ENCODE results near the gene RAB24.
A peak's percentile ranks its signal among the peaks of the same experiment; 100 is the strongest.
"Not testable (repeated sequence)": the region's sequence is repeated elsewhere in the genome, so short reads cannot be mapped to it uniquely, and the experiment has no call there.

Gene RAB24

DNA sequence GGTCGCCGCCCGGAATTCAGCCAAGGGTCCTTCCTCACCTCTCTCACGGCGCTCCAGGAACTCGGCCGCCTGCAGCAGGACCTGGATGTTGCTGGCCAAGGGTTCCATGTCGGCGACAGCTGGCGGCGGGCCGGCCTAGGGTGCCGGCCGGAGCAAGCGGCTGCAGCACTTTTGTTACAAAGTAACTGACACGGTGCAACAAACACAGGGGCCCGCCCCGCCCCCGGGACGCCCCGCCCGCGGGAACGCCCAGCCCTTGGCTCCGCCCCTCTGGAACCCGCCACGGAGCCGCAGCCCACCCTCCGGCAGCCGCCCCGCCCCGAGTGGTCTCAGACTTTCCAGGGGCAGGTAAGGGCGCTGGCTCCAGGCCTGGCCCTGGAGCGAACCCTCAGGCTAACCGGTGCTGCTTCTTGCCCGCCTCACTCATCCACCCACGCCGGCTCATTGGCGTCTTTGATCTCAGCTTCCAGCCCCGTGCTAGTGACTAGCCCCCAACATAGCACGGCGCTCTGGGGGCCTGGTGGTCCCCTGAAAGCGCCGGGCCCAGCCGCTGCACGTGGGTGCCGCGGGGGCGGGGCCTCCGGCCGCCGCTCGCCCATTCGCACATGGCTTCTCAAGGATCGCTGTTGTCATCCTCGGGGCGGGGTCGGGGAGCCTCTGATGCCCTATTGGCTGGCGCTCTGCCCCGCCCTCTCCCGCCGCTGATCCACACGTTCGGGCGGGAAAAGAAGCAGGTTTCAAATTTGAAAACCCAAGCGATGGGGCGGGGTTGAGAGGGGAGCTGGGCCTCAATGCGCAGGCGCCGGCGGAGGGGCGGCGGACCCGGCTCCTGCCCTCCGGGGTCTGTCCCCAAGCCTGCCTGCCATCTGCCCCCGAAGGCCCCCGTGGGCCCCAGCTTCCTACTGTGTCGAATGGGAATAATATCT, 8.5 kb upstream of the RAB24 start, which contains the start of gene MXD3:
TSS of gene MXD3 (minus strand) at position 176 of the 926 bp plus-strand sequence. CDS start at position 108, 68 bp downstream.
- Histone ChIP-seq H3K9me3 (no peaks in the 10 kb centered on the region), H3K4me1 (peaks cover 24% of the 10 kb centered on the region), H3K27me3 (ENCODE audit: low read depth) (no peaks in the 10 kb centered on the region), H3K36me3 (replicated peaks) (peaks cover 28% of the 10 kb centered on the region), H3K4me3 (peak within 1 kb of the TSS; percentile 87)
- in situ Hi-C loops (cut with MboI; ENCODE audit: low sequenced_read_pairs) = loop anchor here (10.0 kb wide), 1 partner anchor 133 kb away; the partner anchor contains the start of gene PRR7
- DNase-seq (ENCODE audit: low spot score in 2 of 2) = peak; percentile 98 to 100

- DNase-seq (ENCODE audit: low spot score in 2 of 2) = peak in 1 of 2 experiments; percentile 49
- peaks cover 24% of the 10 kb centered on the region for H3K4me1 ChIP-seq
- peaks cover 32% of the 10 kb centered on the region for H3K36me3 ChIP-seq (replicated peaks)
- in situ Hi-C loops (cut with MboI; ENCODE audit: low sequenced_read_pairs) = loop anchor here (10.0 kb wide), 1 partner anchor 133 kb away; the partner anchor contains the start of gene PRR7
- H3K27me3 ChIP-seq (ENCODE audit: low read depth) = no peaks in the 10 kb centered on the region
- peak overlapping the region; percentile 87 for H3K4me3 ChIP-seq
- no peaks in the 10 kb centered on the region for H3K9me3 ChIP-seq
Observed at GRCh38 chr5:177311392-177311722, 7.8 kb upstream of the RAB24 start.

- in situ Hi-C loops (cut with MboI; ENCODE audit: low sequenced_read_pairs) = loop anchor here (10.0 kb wide), 1 partner anchor 134 kb away; the partner anchor contains the start of gene PRR7
- Histone ChIP-seq H3K4me1 (peaks cover 24% of the 10 kb centered on the region), H3K36me3 (replicated peaks) (peaks cover 37% of the 10 kb centered on the region), H3K27me3 (ENCODE audit: low read depth) (no peaks in the 10 kb centered on the region), H3K9me3 (no peaks in the 10 kb centered on the region), H3K4me3 (peak overlapping the region; percentile 87)
- DNase-seq (ENCODE audit: low spot score in 2 of 2) = peak in 1 of 2 experiments; percentile 49
Observed at GRCh38 chr5:177310757-177311391, 7.4 kb upstream of the RAB24 start.

- Histone ChIP-seq H3K4me1 (peaks cover 24% of the 10 kb centered on the region), H3K4me3 (peak overlapping the region; percentile 87), H3K36me3 (replicated peaks) (peaks cover 42% of the 10 kb centered on the region), H3K27me3 (ENCODE audit: low read depth) (no peaks in the 10 kb centered on the region), H3K9me3 (no peaks in the 10 kb centered on the region)
- in situ Hi-C loops (cut with MboI; ENCODE audit: low sequenced_read_pairs) = loop anchor here (10.0 kb wide), 1 partner anchor 134 kb away; the partner anchor contains the start of gene PRR7
- no peak for DNase-seq (ENCODE audit: low spot score in 2 of 2)
Observed at GRCh38 chr5:177310332-177310731, 6.8 kb upstream of the RAB24 start.

GRCh38 chr5:177309351-177310191, 6.1 kb upstream of the RAB24 start:
- Histone ChIP-seq H3K27me3 (ENCODE audit: low read depth) (no peaks in the 10 kb centered on the region), H3K4me1 (peaks cover 28% of the 10 kb centered on the region), H3K4me3 (peak overlapping the region; percentile 87), H3K36me3 (replicated peaks) (peaks cover 50% of the 10 kb centered on the region), H3K9me3 (no peaks in the 10 kb centered on the region)
- DNase-seq (ENCODE audit: low spot score in 2 of 2) = peak; percentile 78 to 87
- in situ Hi-C loops (cut with MboI; ENCODE audit: low sequenced_read_pairs) = loop anchor here (10.0 kb wide), 1 partner anchor 135 kb away; the partner anchor contains the start of gene PRR7

GRCh38 chr5:177308740-177309139, 5.2 kb upstream of the RAB24 start:
- in situ Hi-C loops (cut with MboI; ENCODE audit: low sequenced_read_pairs) = no loop called here
- Histone ChIP-seq H3K4me1 (peaks cover 29% of the 10 kb centered on the region), H3K9me3 (no peaks in the 10 kb centered on the region), H3K36me3 (replicated peaks) (peaks cover 55% of the 10 kb centered on the region), H3K27me3 (ENCODE audit: low read depth) (no peaks in the 10 kb centered on the region), H3K4me3 (no peak overlapping the region)
- DNase-seq (ENCODE audit: low spot score in 2 of 2) = no peak

GRCh38 chr5:177307544-177308363, 4.2 kb upstream of the RAB24 start:
- H3K36me3 ChIP-seq (replicated peaks) = peaks cover 56% of the 10 kb centered on the region
- H3K4me1 ChIP-seq = peaks cover 20% of the 10 kb centered on the region
- no peaks in the 10 kb centered on the region for H3K27me3 ChIP-seq (ENCODE audit: low read depth)
- H3K9me3 ChIP-seq = no peaks in the 10 kb centered on the region
- H3K4me3 ChIP-seq = no peak overlapping the region
- DNase-seq (ENCODE audit: low spot score in 2 of 2) = no peak
- in situ Hi-C loops (cut with MboI; ENCODE audit: low sequenced_read_pairs) = no loop called here

DNA sequence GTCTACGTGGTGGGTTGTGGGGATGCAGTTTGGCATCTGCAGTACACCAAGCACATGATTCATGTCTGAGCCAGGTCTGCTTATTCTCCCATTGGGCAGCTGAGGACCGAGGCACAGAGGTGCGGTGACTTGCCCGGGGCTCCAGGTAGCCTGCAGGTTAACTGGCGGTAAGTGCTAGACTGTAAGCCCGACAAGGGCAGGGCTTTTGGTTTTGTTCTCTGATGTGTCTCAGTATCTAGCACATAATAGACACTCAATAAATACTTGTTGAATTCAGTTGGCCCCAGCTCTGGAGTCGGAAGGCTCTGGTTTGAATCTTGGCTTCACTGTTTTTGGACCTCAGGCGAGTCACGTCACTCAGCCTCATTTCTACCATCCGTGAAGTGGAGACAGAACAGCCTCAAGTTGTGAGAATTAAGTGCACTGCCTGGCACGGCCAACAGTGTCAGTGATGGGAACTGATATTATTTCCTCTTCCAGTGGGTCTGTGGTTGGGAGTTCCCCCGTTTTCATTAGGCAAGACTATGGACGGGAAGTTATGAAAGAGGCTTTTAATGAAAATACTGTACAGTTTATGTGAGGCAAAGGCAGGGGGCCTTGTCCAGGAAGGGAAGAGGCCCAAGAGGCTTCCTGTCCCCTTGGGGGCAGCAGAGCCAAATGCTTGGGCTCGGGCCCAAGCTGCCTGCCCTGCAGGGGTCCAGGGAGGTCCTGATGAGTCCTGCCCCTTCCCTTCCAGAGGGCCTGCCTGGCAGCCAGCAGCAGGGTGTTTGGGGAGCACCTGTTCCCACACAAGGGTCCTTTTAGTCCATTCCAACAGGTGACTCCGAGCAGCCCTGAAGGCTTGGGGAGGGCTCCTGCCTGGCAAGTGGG, 3.4 kb upstream of the RAB24 start:
- H3K9me3 ChIP-seq = no peaks in the 10 kb centered on the region
- no peaks in the 10 kb centered on the region for H3K27me3 ChIP-seq (ENCODE audit: low read depth)
- H3K36me3 ChIP-seq (replicated peaks) = peaks cover 60% of the 10 kb centered on the region
- no peak for DNase-seq (ENCODE audit: low spot score in 2 of 2)
- in situ Hi-C loops (cut with MboI; ENCODE audit: low sequenced_read_pairs) = no loop called here
- H3K4me1 ChIP-seq = peaks cover 20% of the 10 kb centered on the region
- H3K4me3 ChIP-seq = no peak overlapping the region

GRCh38 chr5:177306103-177306640, 2.7 kb upstream of the RAB24 start:
- H3K36me3 ChIP-seq (replicated peaks) = peaks cover 68% of the 10 kb centered on the region
- peaks cover 20% of the 10 kb centered on the region for H3K4me1 ChIP-seq
- DNase-seq (ENCODE audit: low spot score in 2 of 2); H3K27me3 ChIP-seq (ENCODE audit: low read depth); H3K9me3 ChIP-seq; H3K4me3 ChIP-seq; in situ Hi-C loops (cut with MboI; ENCODE audit: low sequenced_read_pairs): not testable (repeated sequence)

DNA sequence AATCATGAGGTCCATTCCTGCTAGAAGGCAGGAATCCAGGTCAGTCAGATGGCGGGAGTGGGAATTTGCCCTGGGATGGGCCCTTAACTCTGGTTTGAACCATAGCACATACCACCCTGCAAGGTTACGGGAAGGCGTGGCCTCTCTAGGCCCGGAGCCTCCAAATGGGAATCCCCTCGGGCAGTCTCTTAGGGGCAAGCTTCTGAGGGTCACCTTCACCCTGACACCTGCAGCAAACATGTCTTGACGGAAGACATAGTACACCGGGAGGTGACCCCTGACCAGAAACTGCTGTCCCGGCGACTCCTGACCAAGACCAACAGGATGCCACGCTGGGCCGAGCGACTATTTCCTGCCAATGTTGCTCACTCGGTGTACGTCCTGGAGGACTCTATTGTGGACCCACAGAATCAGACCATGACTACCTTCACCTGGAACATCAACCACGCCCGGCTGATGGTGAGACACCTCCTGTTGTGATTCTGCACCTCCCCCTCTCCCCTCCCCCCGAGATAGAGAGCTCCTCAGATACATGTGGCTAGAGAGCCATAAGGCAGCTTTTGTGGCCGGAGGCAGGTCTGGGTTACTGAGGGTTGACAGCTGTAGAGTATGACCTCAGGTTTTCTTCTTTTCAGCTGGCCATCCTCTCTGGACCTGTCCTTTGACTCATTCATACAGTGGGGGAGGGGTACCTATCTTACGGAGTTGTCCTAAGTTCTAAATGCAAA, 1.0 kb upstream of the RAB24 start:
- Histone ChIP-seq H3K36me3 (replicated peaks) (peaks cover 70% of the 10 kb centered on the region), H3K27me3 (ENCODE audit: low read depth) (no peaks in the 10 kb centered on the region), H3K4me3 (peak overlapping the region; percentile 97), H3K9me3 (no peaks in the 10 kb centered on the region), H3K4me1 (peaks cover 9% of the 10 kb centered on the region)
- peak in 1 of 2 experiments; percentile 58 for DNase-seq (ENCODE audit: low spot score in 2 of 2)
- in situ Hi-C loops (cut with MboI; ENCODE audit: low sequenced_read_pairs) = no loop called here

DNA sequence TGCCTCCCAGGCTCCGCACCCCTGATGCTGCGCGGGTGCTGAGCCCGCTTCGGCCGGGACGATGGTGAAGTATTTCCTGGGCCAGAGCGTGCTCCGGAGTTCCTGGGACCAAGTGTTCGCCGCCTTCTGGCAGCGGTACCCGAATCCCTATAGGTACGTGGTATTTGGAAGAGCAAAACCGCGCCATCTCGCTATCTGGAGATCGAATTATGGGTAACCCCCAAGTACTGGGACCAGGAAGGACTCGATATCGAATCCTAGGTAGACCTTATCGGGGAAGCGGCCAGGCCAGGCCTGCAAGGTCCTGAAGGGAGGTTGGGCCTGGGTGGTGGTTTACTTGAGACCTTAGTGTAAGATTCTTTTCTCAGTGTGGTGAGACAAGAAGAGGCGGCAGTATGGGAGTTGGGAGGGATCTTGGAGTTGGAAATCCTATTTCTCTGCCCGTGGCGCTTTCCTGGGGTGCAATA, 439 bp upstream of the RAB24 start:
- Histone ChIP-seq H3K36me3 (replicated peaks) (peaks cover 64% of the 10 kb centered on the region), H3K4me3 (peak overlapping the region; percentile 97), H3K27me3 (ENCODE audit: low read depth) (no peaks in the 10 kb centered on the region), H3K9me3 (no peaks in the 10 kb centered on the region), H3K4me1 (peaks cover 9% of the 10 kb centered on the region)
- no peak for DNase-seq (ENCODE audit: low spot score in 2 of 2)
- in situ Hi-C loops (cut with MboI; ENCODE audit: low sequenced_read_pairs) = no loop called here

All from HAP-1 (cell line).